ENCODE results near the gene MAF.

GRCh38 chr16:79600638-79601091 is at the start of gene MAF:
- TF ChIP-seq JUNB (IDR thresholded peaks at IDR 0.05; ENCODE audit: unreplicated experiment) (no peak), CTCF (conservative IDR thresholded peaks at IDR 0.05; ENCODE audit: low read depth in 2 of 2) (no peak), POLR2AphosphoS5 (IDR thresholded peaks at IDR 0.05; ENCODE audit: low read depth) (no peak), EZH2 (IDR thresholded peaks at IDR 0.05; ENCODE audit: low read depth, unreplicated experiment) (no peak)

Measured in GM23338 (cell line).